ENCODE data around the gene SLC16A3.
A peak's percentile ranks its signal among the peaks of the same experiment; 100 is the strongest.

The SLC16A3 gene

DNA sequence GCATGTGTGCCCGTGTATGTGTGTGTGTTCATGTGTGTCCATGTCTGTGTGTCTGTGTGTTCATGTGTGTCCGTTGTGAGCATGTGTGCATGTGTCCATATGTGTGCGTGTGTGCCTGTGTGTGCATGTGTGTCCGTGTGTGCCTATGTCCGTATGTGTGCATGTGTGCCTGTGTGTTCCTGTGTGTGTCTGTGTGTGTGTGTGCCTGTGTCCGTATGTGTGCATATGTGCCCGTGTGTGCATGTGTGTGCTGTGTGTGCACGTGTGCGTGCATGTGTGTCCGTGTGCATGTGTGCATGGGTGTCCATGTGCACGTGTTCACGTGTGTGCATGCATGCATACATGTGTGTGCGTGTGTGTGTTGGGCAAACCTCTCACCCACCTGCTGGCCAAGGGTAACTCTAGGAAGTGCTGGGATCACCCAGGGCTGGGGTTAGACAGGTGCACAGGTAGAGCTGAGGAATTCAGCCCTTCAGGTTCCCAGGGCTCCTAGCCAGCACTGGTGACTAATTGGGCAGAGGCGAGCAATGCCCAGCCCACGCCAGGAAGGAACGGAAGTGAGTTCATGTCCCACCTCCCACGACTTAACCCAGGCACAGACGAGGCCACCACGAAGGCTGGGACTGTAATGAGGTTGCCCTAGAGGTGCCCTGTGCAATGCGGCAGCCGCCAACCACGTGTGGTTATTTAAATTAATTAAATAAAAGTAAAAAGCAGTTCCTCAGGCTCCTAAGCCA is 52.8 kb downstream of the SLC16A3 start:
- TF ChIP-seq, protein P1, sequence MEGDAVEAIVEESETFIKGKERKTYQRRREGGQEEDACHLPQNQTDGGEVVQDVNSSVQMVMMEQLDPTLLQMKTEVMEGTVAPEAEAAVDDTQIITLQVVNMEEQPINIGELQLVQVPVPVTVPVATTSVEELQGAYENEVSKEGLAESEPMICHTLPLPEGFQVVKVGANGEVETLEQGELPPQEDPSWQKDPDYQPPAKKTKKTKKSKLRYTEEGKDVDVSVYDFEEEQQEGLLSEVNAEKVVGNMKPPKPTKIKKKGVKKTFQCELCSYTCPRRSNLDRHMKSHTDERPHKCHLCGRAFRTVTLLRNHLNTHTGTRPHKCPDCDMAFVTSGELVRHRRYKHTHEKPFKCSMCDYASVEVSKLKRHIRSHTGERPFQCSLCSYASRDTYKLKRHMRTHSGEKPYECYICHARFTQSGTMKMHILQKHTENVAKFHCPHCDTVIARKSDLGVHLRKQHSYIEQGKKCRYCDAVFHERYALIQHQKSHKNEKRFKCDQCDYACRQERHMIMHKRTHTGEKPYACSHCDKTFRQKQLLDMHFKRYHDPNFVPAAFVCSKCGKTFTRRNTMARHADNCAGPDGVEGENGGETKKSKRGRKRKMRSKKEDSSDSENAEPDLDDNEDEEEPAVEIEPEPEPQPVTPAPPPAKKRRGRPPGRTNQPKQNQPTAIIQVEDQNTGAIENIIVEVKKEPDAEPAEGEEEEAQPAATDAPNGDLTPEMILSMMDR (IDR thresholded peaks at IDR 0.05; ENCODE audit: insufficient read depth, low read depth, low read length, missing control alignments), result no peak
- DNase-seq (ENCODE audit: low read depth), result peak; percentile 93
- no peak overlapping the region for H3K4me3 ChIP-seq (ENCODE audit: low read length)

DNA sequence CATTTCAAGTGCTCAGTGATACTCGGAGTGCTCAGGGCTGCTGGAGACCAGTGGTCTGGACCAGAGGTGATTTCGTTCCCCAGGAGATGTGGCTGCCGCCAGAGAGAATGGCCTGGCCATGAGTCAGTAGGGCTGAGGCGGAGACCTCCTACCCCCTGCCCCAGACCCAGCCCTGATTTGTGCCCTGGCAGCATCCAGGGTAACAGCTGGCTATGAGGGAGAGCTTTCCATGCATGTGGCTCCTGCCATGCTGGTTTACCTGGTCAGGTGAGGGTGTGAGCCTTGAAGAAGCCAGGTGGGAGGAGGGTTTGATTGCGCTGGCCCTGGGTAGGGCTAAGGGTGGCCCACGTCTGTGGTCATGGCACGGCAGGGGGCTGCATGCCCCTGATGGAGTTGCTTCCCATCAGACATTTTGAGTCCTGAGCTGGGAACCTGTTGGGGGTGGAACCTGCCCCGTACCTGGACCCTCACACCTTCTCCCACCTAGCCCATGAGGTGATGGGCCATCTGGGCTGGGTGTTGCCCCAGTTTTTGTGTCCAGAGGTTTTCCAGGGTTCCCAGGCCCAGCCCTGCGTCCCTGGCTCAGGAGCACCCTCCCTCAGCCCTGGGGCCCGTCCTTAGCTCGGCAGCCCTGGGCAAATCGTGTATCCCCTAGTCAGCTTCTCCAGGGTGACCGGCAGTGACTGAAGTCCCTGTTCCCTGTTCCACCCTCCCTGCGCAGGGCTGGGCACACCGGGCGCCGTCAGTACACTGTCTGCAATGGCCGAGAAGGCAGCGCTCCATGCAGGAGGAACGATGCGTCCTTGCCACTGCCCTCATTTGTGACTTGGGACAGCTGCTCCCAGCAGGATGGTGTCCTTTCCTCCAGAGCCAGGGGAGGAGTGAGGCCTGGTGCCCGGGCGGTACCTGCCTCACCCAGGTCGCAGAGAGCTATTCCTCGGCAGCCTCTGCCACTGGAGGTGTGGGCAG is 53.7 kb downstream of the SLC16A3 start:
- no peak overlapping the region for H3K4me3 ChIP-seq (ENCODE audit: low read length)
- DNase-seq (ENCODE audit: low read depth), result peak; percentile 52
- TF ChIP-seq, protein P1 (IDR thresholded peaks at IDR 0.05; ENCODE audit: insufficient read depth, low read depth, low read length, missing control alignments), result no peak

DNA sequence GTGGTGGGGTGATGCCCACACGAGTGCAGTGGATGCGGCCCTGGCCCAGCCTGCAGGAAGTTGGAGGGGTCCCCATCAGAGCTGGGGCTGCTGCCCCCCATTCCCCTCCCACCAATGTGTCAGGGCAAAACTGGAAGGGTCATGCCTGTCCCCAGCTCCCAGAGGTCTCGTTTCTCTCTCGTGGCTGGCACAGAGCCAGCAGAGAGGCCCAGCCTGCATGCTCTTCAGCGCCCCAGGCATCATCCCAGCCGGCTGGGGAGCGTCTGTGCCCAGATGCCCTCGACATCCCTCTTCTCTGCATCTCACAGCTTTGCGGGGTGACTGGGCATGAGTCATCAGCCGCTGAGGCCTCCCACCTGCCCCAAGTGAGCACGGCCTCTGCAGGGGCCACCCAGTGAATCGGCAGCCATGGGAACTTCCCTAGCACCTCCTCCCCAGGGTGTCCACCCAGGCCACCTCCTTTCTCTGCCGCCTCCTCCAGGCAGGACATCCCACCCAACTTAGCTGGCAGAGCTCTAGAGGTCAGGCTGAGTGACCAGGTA is 54.4 kb downstream of the SLC16A3 start:
- no peak overlapping the region for H3K4me3 ChIP-seq (ENCODE audit: low read length)
- TF ChIP-seq, protein P1 (IDR thresholded peaks at IDR 0.05; ENCODE audit: insufficient read depth, low read depth, low read length, missing control alignments), result no peak
- DNase-seq (ENCODE audit: low read depth), result peak; percentile 85

DNA sequence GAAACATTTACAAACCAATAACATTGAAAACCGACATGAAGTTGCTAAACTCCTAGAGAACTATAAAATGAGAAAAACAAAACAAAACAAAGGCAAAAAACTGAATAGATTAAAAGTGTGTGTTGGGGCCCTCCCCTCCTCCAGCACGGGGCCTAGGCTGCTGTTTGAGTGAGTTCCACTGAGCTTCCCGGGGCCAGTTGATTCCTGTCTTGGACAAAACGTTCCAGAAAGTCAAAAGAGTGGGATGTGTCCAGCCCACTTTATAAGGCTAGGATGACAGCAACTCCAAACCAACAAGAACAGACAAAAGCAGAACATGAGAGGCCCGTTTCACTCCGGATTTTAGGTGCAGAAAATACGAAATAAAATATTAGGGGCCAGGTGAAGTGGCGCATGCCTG is 56.3 kb downstream of the SLC16A3 start:
- TF ChIP-seq, protein P1 (IDR thresholded peaks at IDR 0.05; ENCODE audit: insufficient read depth, low read depth, low read length, missing control alignments), result no peak
- DNase-seq (ENCODE audit: low read depth), result peak; percentile 69
- no peak overlapping the region for H3K4me3 ChIP-seq (ENCODE audit: low read length)

DNA sequence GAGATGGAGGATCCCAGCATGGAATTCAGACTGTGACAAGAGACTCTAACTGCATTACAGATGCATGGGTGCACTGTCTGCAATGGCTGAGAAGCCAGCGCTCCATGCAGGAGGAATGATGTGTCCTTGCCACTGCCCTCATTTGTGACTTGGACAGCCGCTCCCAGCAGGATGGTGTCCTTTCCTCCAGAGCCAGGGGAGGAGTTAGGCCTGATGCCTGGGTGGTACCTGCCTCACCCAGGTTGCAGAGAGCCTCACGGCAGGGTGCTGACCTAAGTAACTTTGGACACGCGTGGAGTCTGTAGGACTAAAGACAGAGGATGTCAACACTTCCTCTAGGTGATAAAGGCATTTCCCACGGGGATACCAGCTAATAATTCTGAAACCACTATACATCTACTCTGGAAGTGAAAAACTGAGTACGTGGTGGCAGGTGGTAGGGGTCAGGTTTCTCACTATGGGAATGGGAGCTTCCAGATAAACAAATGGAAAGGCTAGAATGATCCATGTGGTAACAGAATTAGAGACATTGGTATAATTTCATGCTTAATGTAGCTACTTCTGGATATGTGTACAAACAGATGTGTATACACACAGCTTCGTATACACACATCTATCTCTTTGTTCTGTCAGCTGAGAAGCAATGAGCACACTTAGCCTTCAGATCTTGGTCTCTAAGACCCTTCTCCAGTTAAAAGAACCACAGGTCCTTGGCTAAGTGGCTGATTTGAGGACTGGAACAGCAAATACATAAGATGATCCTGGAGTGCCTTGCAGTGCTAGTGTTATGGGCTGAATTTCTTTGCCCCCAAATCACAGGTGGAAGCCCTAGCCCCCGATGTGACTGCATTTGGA is 58.4 kb downstream of the SLC16A3 start:
- TF ChIP-seq, protein P1 (IDR thresholded peaks at IDR 0.05; ENCODE audit: insufficient read depth, low read depth, low read length, missing control alignments), result no peak
- H3K4me3 ChIP-seq (ENCODE audit: low read length), result no peak overlapping the region
- no peak for DNase-seq (ENCODE audit: low read depth)
